Adrenal gland (tissue), 12 donors: ENCODE data around the gene CLEC11A. TPM values are rescaled to one million over a fixed set of nuclear protein-coding genes. Genes with fewer than 3 reads are reported as not detected.
"Not testable (repeated sequence)": the region's sequence is repeated elsewhere in the genome, so short reads cannot be mapped to it uniquely, and the experiment has no call there.

ENCODE experiments used
- DNase-seq, 7 donors: peaks; one replicate each; pipeline ENCODE4 v3.0.0-alpha.2; 2019 to 2020
- H3K27ac ChIP-seq, 5 donors: fragments of 200-600 bp; sonication (generic) in 4 of 5; 1 replicate in 3 of 5; 2 replicates in 2 of 5; pipeline versions ENCODE4 v1.5.1 to v1.8.0; 2016 to 2020; ENCODE audit warnings: mild to moderate bottlenecking in 1 of 5
- H3K27me3 ChIP-seq: fragments of 200-600 bp; 2 replicates; pipeline ENCODE4 v1.8.0; 2021
- H3K36me3 ChIP-seq, 2 donors: fragments of 200-600 bp; replicated peaks in 1 of 2; 1 replicate in 1 of 2; 2 replicates in 1 of 2; pipeline versions ENCODE4 v1.5.1 to v1.8.0; 2018 to 2022
- H3K4me1 ChIP-seq, 2 donors: fragments of 200-600 bp; replicated peaks in 1 of 2; 1 replicate in 1 of 2; 2 replicates in 1 of 2; pipeline versions ENCODE4 v1.5.1 to v1.8.0; 2018 to 2021
- H3K4me3 ChIP-seq, 4 donors: fragments of 200-600 bp; sonication (generic) in 3 of 4; one replicate each; pipeline ENCODE4 v1.5.1; 2016 to 2018
- H3K9me3 ChIP-seq, 3 donors: fragments of 200-600 bp; sonication (generic) in 1 of 3; replicated peaks in 1 of 3; 1 replicate in 2 of 3; 2 replicates in 1 of 3; pipeline versions ENCODE4 v1.5.1 to v1.8.0; 2016 to 2021
- CTCF ChIP-seq, 6 experiments: fragments of 450-650 bp in 4 of 6; fragments of 200-600 bp in 2 of 6; sonication (generic) in 1 of 6; IDR thresholded peaks; 1 replicate in 5 of 6; 2 replicates in 1 of 6; pipeline versions ENCODE4 v1.5.1 to v1.8.0; 2016 to 2021; ENCODE audit warnings: antibody characterized with exemption in 6 of 6, mild to moderate bottlenecking in 2 of 6, moderate library complexity in 1 of 6
- POLR2A ChIP-seq, 2 donors: fragments of 450-650 bp; IDR thresholded peaks; one replicate each; pipeline ENCODE4 v1.6.1; 2017; ENCODE audit warnings: antibody characterized with exemption in 2 of 2, mild to moderate bottlenecking in 2 of 2, moderate library complexity in 1 of 2
- WGBS, 4 donors: extraction: QIAGEN DNeasy Blood & Tissue Kit in 2 of 4; methylation state at CpG; one replicate each; pipeline versions ENCODE4 v1.1.5 to v1.1.7; 2013 to 2017; 5-methylcytosine and 5-hydroxymethylcytosine counted together
- intact Hi-C, 2 donors: fragments of 100-400 bp; cut with DNase I; formaldehyde crosslinking; loops; one replicate each; pipeline versions ENCODE4 v1.14.1 to v1.15.0; 2022 to 2023
- polyA plus RNA-seq, 3 donors: library from polyadenylated mRNA; stranded (reverse); fragments of 200-250 nt in 2 of 3; fragments of 350-450 nt in 1 of 3; fragmentation: Illumina TruSeq in 1 of 3; extraction: RNeasy Lipid Tissue Mini Kit (QIAGEN cat#74804) in 1 of 3; gene quantifications; one replicate each; pipeline ENCODE4 v1.2.3, GENCODE V29; 2013 to 2014
- total RNA-seq, 9 donors: library from RNA; depleted of rRNA in 4 of 9; stranded (reverse); fragments of >200 nt in 4 of 9; fragments of 120-200 nt in 1 of 9; fragmentation: NEBNext Ultra II Directional in 1 of 9; extraction: Animal tissue kit (Norgen Biotek cat#: 25700) in 1 of 9; gene quantifications; one replicate each; pipeline versions ENCODE4 v1.1.0 to v1.2.4, GENCODE V29; 2013 to 2023
- donor health status: healthy with polysubstance abuse.
- donor health status: Bipolar disorder and iron deficiency.
- donor health status: DM: yes; HTN: yes; CAD: no.
- donor health status: DM: no; HTN: no; CAD: no.
- donor health status: DM: no; HTN: no; CAD: no.
- donor health status: DM: yes; HTN: yes; CAD: no.

CLEC11A gene
- total and polyA plus RNA-seq, 12 donors = 1.6 to 53.8 (median 26.6) TPM

GRCh38 chr19:50772476-50772875, 49.3 kb downstream of the CLEC11A start:
- peaks cover 22% of the 10 kb centered on the region for H3K27me3 ChIP-seq
- intact Hi-C loops = no loop called here
- no peak for DNase-seq
- no peaks in the 10 kb centered on the region for H3K4me1 ChIP-seq
- WGBS, 4 donors = 59 to 67% (median 64%) methylated on average over 2 of the region's 2 CpGs
- H3K4me3 ChIP-seq = no peak overlapping the region
- H3K36me3 ChIP-seq = no peaks in the 10 kb centered on the region
- no peak overlapping the region for H3K27ac ChIP-seq
- H3K9me3 ChIP-seq = no peaks in the 10 kb centered on the region
- no peak for TF ChIP-seq POLR2A (IDR thresholded peaks at IDR 0.05)
- no peak for TF ChIP-seq CTCF (IDR thresholded peaks at IDR 0.05)

GRCh38 chr19:50772912-50773311, 49.7 kb downstream of the CLEC11A start:
- DNase-seq, H3K36me3 ChIP-seq, intact Hi-C loops, H3K4me3 ChIP-seq, H3K9me3 ChIP-seq, H3K27ac ChIP-seq, H3K4me1 ChIP-seq: not testable (repeated sequence)
- WGBS, 4 donors = 78 to 94% (median 80%) methylated on average over 2 to 3 of the region's 3 CpGs
- peaks cover 26% of the 10 kb centered on the region for H3K27me3 ChIP-seq

GRCh38 chr19:50773454-50773853, 50.3 kb downstream of the CLEC11A start:
- WGBS, 4 donors = 49 to 74% (median 64%) methylated on average over 3 to 7 of the region's 7 CpGs
- DNase-seq, H3K4me3 ChIP-seq, H3K9me3 ChIP-seq, H3K4me1 ChIP-seq, H3K36me3 ChIP-seq, H3K27ac ChIP-seq, intact Hi-C loops: not testable (repeated sequence)
- peaks cover 32% of the 10 kb centered on the region for H3K27me3 ChIP-seq

Other genes starting within 250 kb of the CLEC11A start
- gene EMC10, start 246.9 kb upstream of the CLEC11A start, total RNA-seq = 100 to 1,000 TPM; 113 to 216 (median 130) TPM
- 100 to 1,000 TPM in 2 of 3 donors, 10 to 100 TPM in 1; 39.4 to 123 (median 113) TPM for gene EMC10, start 246.9 kb upstream of the CLEC11A start, polyA plus RNA-seq
- 10 to 100 TPM in 1 of 9 donors, 1 to 10 TPM in 6, under 1 TPM in 1, not detected in 1; 0.54 to 26.3 (median 1.8) TPM for gene GARIN5A, start 246.5 kb upstream of the CLEC11A start, total RNA-seq
- 1 to 10 TPM in 2 of 3 donors, under 1 TPM in 1; 0.88 to 2.2 (median 2.0) TPM for gene GARIN5A, start 246.5 kb upstream of the CLEC11A start, polyA plus RNA-seq
- gene JOSD2, start 212.2 kb upstream of the CLEC11A start, total RNA-seq = 10 to 100 TPM; 23.2 to 70.9 (median 32.3) TPM
- gene JOSD2, start 212.2 kb upstream of the CLEC11A start, polyA plus RNA-seq = 10 to 100 TPM in 2 of 3 donors, 1 to 10 TPM in 1; 1.2 to 66.4 (median 59.9) TPM
- gene ASPDH, start 209.5 kb upstream of the CLEC11A start, total RNA-seq = 1 to 10 TPM in 2 of 9 donors, under 1 TPM in 3, not detected in 4; 0.38 to 2.7 (median 0.44) TPM
- gene ASPDH, start 209.5 kb upstream of the CLEC11A start, polyA plus RNA-seq = 10 to 100 TPM in 1 of 3 donors, 1 to 10 TPM in 2; 1.4 to 30.5 (median 5.7) TPM
- 1 to 10 TPM in 5 of 9 donors, under 1 TPM in 4; 0.07 to 8.8 (median 1.1) TPM for gene LRRC4B, start 154.9 kb upstream of the CLEC11A start, total RNA-seq
- gene LRRC4B, start 154.9 kb upstream of the CLEC11A start, polyA plus RNA-seq = 10 to 100 TPM in 1 of 3 donors, 1 to 10 TPM in 1, under 1 TPM in 1; 0.44 to 24.1 (median 4.9) TPM
- gene SYT3, start 83.5 kb upstream of the CLEC11A start, total RNA-seq = 1 to 10 TPM in 3 of 9 donors, under 1 TPM in 5, not detected in 1; 0.27 to 3.4 (median 0.70) TPM
- 1 to 10 TPM in 1 of 3 donors, under 1 TPM in 2; 0.26 to 1.8 (median 0.77) TPM for gene SYT3, start 83.5 kb upstream of the CLEC11A start, polyA plus RNA-seq
- 1 to 10 TPM in 7 of 9 donors, not detected in 2; 2.4 to 8.2 (median 6.4) TPM for gene C19orf81, start 73.9 kb upstream of the CLEC11A start, total RNA-seq
- 10 to 100 TPM in 1 of 3 donors, 1 to 10 TPM in 1, not detected in 1; 4.6 to 39.6 TPM for gene C19orf81, start 73.9 kb upstream of the CLEC11A start, polyA plus RNA-seq
- 10 to 100 TPM in 5 of 9 donors, 1 to 10 TPM in 4; 4.2 to 14.6 (median 10.3) TPM for gene SHANK1, start 3.6 kb upstream of the CLEC11A start, total RNA-seq
- gene SHANK1, start 3.6 kb upstream of the CLEC11A start, polyA plus RNA-seq = 10 to 100 TPM in 1 of 3 donors, 1 to 10 TPM in 2; 1.5 to 22.6 (median 2.1) TPM
- 10 to 100 TPM in 1 of 9 donors, not detected in 8; 16.0 TPM for gene GPR32, start 47.1 kb downstream of the CLEC11A start, total RNA-seq
- gene GPR32, start 47.1 kb downstream of the CLEC11A start, polyA plus RNA-seq = not detected
- gene ACP4, start 67.1 kb downstream of the CLEC11A start, total RNA-seq = not detected
- gene ACP4, start 67.1 kb downstream of the CLEC11A start, polyA plus RNA-seq = not detected
- gene KLK1, start 100.4 kb downstream of the CLEC11A start, total RNA-seq = 1 to 10 TPM in 6 of 9 donors, not detected in 3; 1.4 to 8.6 (median 2.4) TPM
- gene KLK1, start 100.4 kb downstream of the CLEC11A start, polyA plus RNA-seq = 10 to 100 TPM in 2 of 3 donors, 1 to 10 TPM in 1; 1.1 to 26.5 (median 11.2) TPM
- gene KLK15, start 110.2 kb downstream of the CLEC11A start, total RNA-seq = 1 to 10 TPM in 4 of 9 donors, under 1 TPM in 3, not detected in 2; 0.28 to 5.1 (median 1.0) TPM
- gene KLK15, start 110.2 kb downstream of the CLEC11A start, polyA plus RNA-seq = 1 to 10 TPM in 1 of 3 donors, under 1 TPM in 2; 0.15 to 1.7 (median 0.34) TPM
- 1 to 10 TPM in 2 of 9 donors, under 1 TPM in 3, not detected in 4; 0.11 to 4.8 (median 0.98) TPM for gene KLK3, start 131.6 kb downstream of the CLEC11A start, total RNA-seq
- 10 to 100 TPM in 1 of 3 donors, 1 to 10 TPM in 1, under 1 TPM in 1; 0.35 to 26.0 (median 1.3) TPM for gene KLK3, start 131.6 kb downstream of the CLEC11A start, polyA plus RNA-seq
- under 1 TPM in 1 of 9 donors, not detected in 8; 0.61 TPM for gene KLK2, start 150.1 kb downstream of the CLEC11A start, total RNA-seq
- under 1 TPM in 1 of 3 donors, not detected in 2; 0.20 TPM for gene KLK2, start 150.1 kb downstream of the CLEC11A start, polyA plus RNA-seq
- gene KLK4, start 188.0 kb downstream of the CLEC11A start, total RNA-seq = 10 to 100 TPM in 1 of 9 donors, 1 to 10 TPM in 3, under 1 TPM in 1, not detected in 4; 0.28 to 10.2 (median 2.2) TPM
- 10 to 100 TPM in 2 of 3 donors, under 1 TPM in 1; 0.42 to 16.8 (median 10.9) TPM for gene KLK4, start 188.0 kb downstream of the CLEC11A start, polyA plus RNA-seq
- not detected for gene KLK5, start 229.7 kb downstream of the CLEC11A start, total RNA-seq
- gene KLK5, start 229.7 kb downstream of the CLEC11A start, polyA plus RNA-seq = not detected
- gene KLK6, start 246.2 kb downstream of the CLEC11A start, total RNA-seq = not detected
- not detected for gene KLK6, start 246.2 kb downstream of the CLEC11A start, polyA plus RNA-seq